Upper lobe of left lung (tissue), 6 donors: ENCODE data around the gene ALPI. TPM values are rescaled to one million over a fixed set of nuclear protein-coding genes. Genes with fewer than 3 reads are reported as not detected.

Source experiments
- ATAC-seq, 2 donors: fragments of 200-7000 bp; cut with Tn5 transposase; one replicate each; pipeline ENCODE4 v1.9.1; 2022; ENCODE audit warnings: mild to moderate bottlenecking in 2 of 2, moderate library complexity in 2 of 2; ENCODE audit not compliant: low FRiP score in 2 of 2
- DNase-seq, 2 donors: peaks; one replicate each; pipeline ENCODE4 v3.0.0-alpha.2; 2019 to 2020
- H3K27ac ChIP-seq, 4 donors: fragments of 200-600 bp; sonication (generic); one replicate each; pipeline ENCODE4 v1.5.1; 2016 to 2019
- H3K27me3 ChIP-seq, 4 donors: fragments of 200-600 bp; sonication (generic); one replicate each; pipeline ENCODE4 v1.5.1; 2017 to 2019
- H3K36me3 ChIP-seq, 4 donors: fragments of 200-600 bp; sonication (generic); one replicate each; pipeline ENCODE4 v1.5.1; 2016 to 2019
- H3K4me1 ChIP-seq, 4 donors: fragments of 200-600 bp; sonication (generic); one replicate each; pipeline ENCODE4 v1.5.1; 2018 to 2019
- H3K4me3 ChIP-seq, 4 donors: fragments of 200-600 bp; sonication (generic); one replicate each; pipeline ENCODE4 v1.5.1; 2017 to 2019; ENCODE audit warnings: mild to moderate bottlenecking in 2 of 4, moderate library complexity in 1 of 4
- H3K9me3 ChIP-seq, 4 donors: fragments of 200-600 bp; sonication (generic); one replicate each; pipeline ENCODE4 v1.5.1; 2018 to 2019
- CTCF ChIP-seq, 6 experiments: fragments of 450-650 bp in 4 of 6; fragments of 200-600 bp in 2 of 6; sonication (generic) in 2 of 6; IDR thresholded peaks; one replicate each; pipeline ENCODE4 v1.5.1; 2016 to 2019; ENCODE audit warnings: antibody characterized with exemption in 6 of 6
- EP300 ChIP-seq, 4 donors: sonication (generic); formaldehyde crosslinking; IDR thresholded peaks; one replicate each; pipeline ENCODE4 v1.5.1; 2017; ENCODE audit warnings: antibody characterized with exemption in 4 of 4, control low read depth in 2 of 4
- POLR2A ChIP-seq, 4 donors: fragments of 450-650 bp; IDR thresholded peaks; one replicate each; pipeline ENCODE4 v1.5.1; 2016 to 2017; ENCODE audit warnings: antibody characterized with exemption in 4 of 4, mild to moderate bottlenecking in 2 of 4
- POLR2AphosphoS5 ChIP-seq, 2 donors: sonication (generic); formaldehyde crosslinking; IDR thresholded peaks; one replicate each; pipeline ENCODE4 v1.5.1; 2017; ENCODE audit warnings: antibody characterized with exemption in 2 of 2
- WGBS, 2 donors: methylation state at CpG; one replicate each; pipeline ENCODE4 v1.1.5; 2017 to 2018; 5-methylcytosine and 5-hydroxymethylcytosine counted together
- total RNA-seq, 6 donors: library from RNA; depleted of rRNA in 4 of 6; stranded (reverse); fragments of >200 nt in 4 of 6; gene quantifications; one replicate each; pipeline versions ENCODE4 v1.1.0 to v1.2.1, GENCODE V29; 2016 to 2021
- donor health status: DM: no; HTN: no; CAD: no; lungs with moderate emphysema.
- donor health status: DM: no; HTN: yes; CAD: no; lungs with severe emphysema.

The ALPI gene
- total RNA-seq, 6 donors from 2014 or later, result not detected

- Histone ChIP-seq H3K4me3 (no peak overlapping the region), H3K27ac (no peak overlapping the region), H3K36me3 (no peaks in the 10 kb centered on the region), H3K27me3 (no peaks in the 10 kb centered on the region), H3K9me3 (no peaks in the 10 kb centered on the region), H3K4me1 (peaks cover 0 to 7% (median 4%) of the 10 kb centered on the region in 4 donors)
- ATAC-seq (no peak), DNase-seq (no peak)
- TF ChIP-seq EP300 (IDR thresholded peaks at IDR 0.05) (no peak), POLR2AphosphoS5 (IDR thresholded peaks at IDR 0.05) (no peak), POLR2A (IDR thresholded peaks at IDR 0.05) (no peak), CTCF (IDR thresholded peaks at IDR 0.05) (no peak)
- WGBS, 2 donors, result 81 to 92% methylated on average over 5 to 13 of the region's 13 CpGs
Observed at GRCh38 chr2:232477751-232478510, 22.0 kb downstream of the ALPI start.

- peaks cover 0 to 2% (median under 1%) of the 10 kb centered on the region in 4 donors for H3K4me1 ChIP-seq
- TF ChIP-seq POLR2AphosphoS5 (IDR thresholded peaks at IDR 0.05), result no peak
- TF ChIP-seq EP300 (IDR thresholded peaks at IDR 0.05), result no peak
- TF ChIP-seq CTCF (IDR thresholded peaks at IDR 0.05), result no peak
- no peak for TF ChIP-seq POLR2A (IDR thresholded peaks at IDR 0.05)
- no peak overlapping the region for H3K27ac ChIP-seq
- no peaks in the 10 kb centered on the region for H3K36me3 ChIP-seq
- DNase-seq, result no peak
- peaks cover 0 to 5% (median 0%) of the 10 kb centered on the region in 4 donors for H3K27me3 ChIP-seq
- 67 to 69% methylated on average over 6 to 18 of the region's 19 CpGs for WGBS, 2 donors
- no peak for ATAC-seq
- H3K9me3 ChIP-seq, result no peaks in the 10 kb centered on the region
- no peak overlapping the region for H3K4me3 ChIP-seq
Observed at GRCh38 chr2:232478571-232479340, 22.8 kb downstream of the ALPI start.

GRCh38 chr2:232479341-232480200 is 23.6 kb downstream of the ALPI start:
- Histone ChIP-seq H3K27ac (no peak overlapping the region), H3K36me3 (no peaks in the 10 kb centered on the region), H3K4me1 (no peaks in the 10 kb centered on the region), H3K27me3 (peaks cover 0 to 14% (median 0%) of the 10 kb centered on the region in 4 donors), H3K4me3 (no peak overlapping the region), H3K9me3 (no peaks in the 10 kb centered on the region)
- TF ChIP-seq POLR2AphosphoS5 (IDR thresholded peaks at IDR 0.05) (no peak), POLR2A (IDR thresholded peaks at IDR 0.05) (no peak), EP300 (IDR thresholded peaks at IDR 0.05) (no peak), CTCF (IDR thresholded peaks at IDR 0.05) (no peak)
- 71 to 81% methylated on average over 11 to 20 of the region's 21 CpGs for WGBS, 2 donors
- DNase-seq, result peak in 1 of 2 donors; percentile 59
- no peak for ATAC-seq

- DNase-seq, result peak in 1 of 2 donors; percentile 63
- WGBS, 2 donors, result 79 to 88% methylated on average over 12 to 18 of the region's 26 CpGs
Observed at GRCh38 chr2:232480201-232481190, 24.5 kb downstream of the ALPI start.

More at GRCh38 chr2:232480201-232481190, 24.5 kb downstream of the ALPI start:
- peaks cover 0 to 22% (median 3%) of the 10 kb centered on the region in 4 donors for H3K27me3 ChIP-seq
- ATAC-seq, result no peak
- no peaks in the 10 kb centered on the region for H3K36me3 ChIP-seq
- no peak overlapping the region for H3K27ac ChIP-seq
- H3K4me1 ChIP-seq, result peaks cover 0 to 6% (median 0%) of the 10 kb centered on the region in 4 donors
- no peak for TF ChIP-seq POLR2A (IDR thresholded peaks at IDR 0.05)
- TF ChIP-seq EP300 (IDR thresholded peaks at IDR 0.05), result no peak
- TF ChIP-seq CTCF (IDR thresholded peaks at IDR 0.05), result no peak
- no peak for TF ChIP-seq POLR2AphosphoS5 (IDR thresholded peaks at IDR 0.05)
- no peak overlapping the region for H3K4me3 ChIP-seq
- no peaks in the 10 kb centered on the region for H3K9me3 ChIP-seq
